Aorta (tissue), 5 donors: Measurements from ENCODE around the gene NAPEPLD. TPM values are rescaled to one million over a fixed set of nuclear protein-coding genes. Genes with fewer than 3 reads are reported as not detected.
"Not testable (repeated sequence)": the region's sequence is repeated elsewhere in the genome, so short reads cannot be mapped to it uniquely, and the experiment has no call there.

ENCODE experiments used
- ATAC-seq: fragments of 200-7000 bp; cut with Tn5 transposase; one replicate; pipeline ENCODE4 v1.9.1; 2022; ENCODE audit warnings: moderate library complexity; ENCODE audit not compliant: low FRiP score
- DNase-seq, 2 donors: peaks; one replicate each; pipeline ENCODE4 v3.0.0-alpha.2; 2020
- H3K27ac ChIP-seq, 2 donors: one replicate each; pipeline ENCODE4 v1.5.1; 2013; ENCODE audit warnings: low read length in 2 of 2, mild to moderate bottlenecking in 2 of 2, moderate library complexity in 2 of 2, control low read depth in 1 of 2, inconsistent platforms in 1 of 2, low read depth in 1 of 2
- H3K27me3 ChIP-seq, 2 donors: one replicate each; pipeline ENCODE4 v1.6.1; 2013; ENCODE audit warnings: control low read depth in 1 of 2, low read length in 1 of 2, mild to moderate bottlenecking in 1 of 2, moderate library complexity in 1 of 2; ENCODE audit not compliant: insufficient read depth in 2 of 2, control insufficient read depth in 1 of 2
- H3K36me3 ChIP-seq, 2 donors: one replicate each; pipeline ENCODE4 v1.6.1; 2013; ENCODE audit warnings: control low read depth in 1 of 2, low read length in 1 of 2, mild to moderate bottlenecking in 1 of 2; ENCODE audit not compliant: insufficient read depth in 2 of 2, control insufficient read depth in 1 of 2
- H3K4me1 ChIP-seq, 2 donors: one replicate each; pipeline ENCODE4 v1.6.1; 2013; ENCODE audit warnings: low read length in 2 of 2, control low read depth in 1 of 2, mild to moderate bottlenecking in 1 of 2, moderate library complexity in 1 of 2; ENCODE audit not compliant: insufficient read depth in 2 of 2, control insufficient read depth in 1 of 2
- H3K4me3 ChIP-seq, 2 donors: one replicate each; pipeline ENCODE4 v1.5.1; 2013; ENCODE audit warnings: low read length in 2 of 2, control low read depth in 1 of 2, mild to moderate bottlenecking in 1 of 2
- H3K9me3 ChIP-seq: one replicate; pipeline ENCODE4 v1.6.1; 2013; ENCODE audit warnings: mild to moderate bottlenecking, low read length; ENCODE audit not compliant: control insufficient read depth
- WGBS, 2 donors: extraction: QIAGEN DNeasy Blood & Tissue Kit; methylation state at CpG; one replicate each; pipeline ENCODE4 v1.1.7; 2013; 5-methylcytosine and 5-hydroxymethylcytosine counted together
- intact Hi-C, 2 donors: fragments of 100-400 bp; cut with DNase I; formaldehyde crosslinking; loops; one replicate each; pipeline versions ENCODE4 v1.14.2 to v1.15.0; 2022
- polyA plus RNA-seq, 2 donors: library from polyadenylated mRNA; stranded (reverse); fragments of 200-250 nt; gene quantifications; one replicate each; pipeline ENCODE4 v1.2.3, GENCODE V29; 2013
- total RNA-seq, 2 donors: library from RNA; stranded (reverse); fragmentation: NEBNext Ultra II Directional; extraction: Animal tissue kit (Norgen Biotek cat#: 25700); gene quantifications; one replicate each; pipeline ENCODE4 v1.2.1, GENCODE V29; 2021
- donor health status: healthy with polysubstance abuse.
- donor health status: Bipolar disorder and iron deficiency.
- donor health status: DM: no; HTN: no; CAD: no.
- donor health status: DM: no; HTN: no; CAD: no.
- donor health status: DM: yes; HTN: yes; CAD: no.

The NAPEPLD gene
- total and polyA plus RNA-seq, 4 donors, result 8.2 to 20.5 (median 9.1) TPM

DNA sequence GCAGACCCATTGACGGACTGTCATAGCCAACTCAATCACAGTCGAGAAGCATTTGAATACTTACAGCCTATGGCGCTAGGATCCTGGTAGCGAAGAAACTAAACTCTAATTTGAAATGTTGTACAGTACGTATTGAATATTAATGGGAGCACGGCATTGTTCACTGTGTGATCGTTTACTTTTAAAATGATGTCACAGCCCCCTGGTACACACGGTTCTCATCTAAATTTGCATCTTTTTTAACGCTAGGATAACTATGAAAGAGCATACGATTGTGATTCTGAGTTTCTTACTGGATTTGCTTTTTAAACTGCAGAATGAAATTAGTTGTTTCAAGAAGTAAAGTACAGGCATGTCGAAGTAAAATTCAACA is 895 bp upstream of the NAPEPLD start:
- WGBS, 2 donors, result 90 to 93% methylated on average over 11 of the region's 11 CpGs

DNA sequence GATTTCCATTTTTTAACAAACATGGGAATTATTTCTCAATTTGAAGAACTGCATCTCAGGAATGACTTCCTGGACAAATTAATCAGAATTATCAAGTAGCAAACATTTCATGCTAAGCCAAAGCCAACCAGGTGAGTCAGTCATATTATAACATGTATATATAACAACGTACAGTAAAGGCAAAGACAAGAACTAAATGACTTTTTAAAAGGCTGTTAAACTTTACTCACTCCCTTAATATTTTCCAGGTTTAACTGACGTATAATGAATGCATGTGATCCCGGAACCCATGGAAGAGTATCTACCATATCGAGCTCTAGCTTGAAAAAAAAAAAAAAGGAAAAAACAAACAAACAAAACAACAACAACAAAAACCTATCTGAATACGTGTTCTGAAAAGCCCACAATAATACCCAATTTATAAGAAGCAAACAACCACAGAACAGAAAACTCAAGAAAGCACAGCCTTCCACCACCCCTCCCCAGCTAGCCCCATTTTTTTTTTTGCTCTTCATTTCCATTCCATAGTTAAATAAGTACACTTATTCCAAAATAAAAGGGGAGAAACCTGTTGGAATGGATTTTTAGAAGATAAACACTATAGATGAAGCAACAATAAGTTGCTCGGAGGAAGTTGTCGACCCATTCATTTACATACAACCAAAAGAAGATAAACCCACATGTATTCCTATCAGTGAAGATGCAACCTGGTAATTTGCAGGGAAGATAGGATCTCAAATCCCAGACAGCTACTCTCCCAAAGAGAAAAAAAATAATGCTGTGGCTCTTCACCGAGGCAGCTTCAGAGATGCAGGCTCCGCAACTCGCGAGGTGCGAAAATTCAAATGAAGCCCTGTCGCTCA is 537 bp downstream of the NAPEPLD start:
- H3K27me3 ChIP-seq, result no peaks in the 10 kb centered on the region
- H3K9me3 ChIP-seq, result no peaks in the 10 kb centered on the region
- peak overlapping the region; percentile 78 to 97 for H3K4me3 ChIP-seq
- no peaks in the 10 kb centered on the region for H3K36me3 ChIP-seq
- intact Hi-C loops, result loop anchor here (2.0 to 5.0 kb wide), 2 partner anchors 71 to 74 kb away; partner anchors contain the start of genes ARMC10 (in 2 of the 2) and FBXL13 (in 1 of the 2)
- 0 to 1% methylated on average over 13 of the region's 13 CpGs for WGBS, 2 donors
- ATAC-seq (no peak), DNase-seq (no peak)
- H3K27ac ChIP-seq, result peak overlapping the region in 1 of 2 donors; percentile 91
- H3K4me1 ChIP-seq, result no peaks in the 10 kb centered on the region

More for the DNA sequence above, 895 bp upstream of the NAPEPLD start:
- intact Hi-C loops, result loop anchor here (2.0 to 5.0 kb wide), 2 partner anchors 72 to 75 kb away; partner anchors contain the start of genes ARMC10 (in 2 of the 2) and FBXL13 (in 1 of the 2)
- no peak for DNase-seq
- H3K27ac ChIP-seq, result peak overlapping the region in 1 of 2 donors; percentile 91
- H3K27me3 ChIP-seq, result no peaks in the 10 kb centered on the region
- H3K36me3 ChIP-seq, result no peaks in the 10 kb centered on the region
- H3K4me3 ChIP-seq, result peak overlapping the region; percentile 2 to 97
- no peak for ATAC-seq
- no peaks in the 10 kb centered on the region for H3K9me3 ChIP-seq
- H3K4me1 ChIP-seq, result no peaks in the 10 kb centered on the region

DNA sequence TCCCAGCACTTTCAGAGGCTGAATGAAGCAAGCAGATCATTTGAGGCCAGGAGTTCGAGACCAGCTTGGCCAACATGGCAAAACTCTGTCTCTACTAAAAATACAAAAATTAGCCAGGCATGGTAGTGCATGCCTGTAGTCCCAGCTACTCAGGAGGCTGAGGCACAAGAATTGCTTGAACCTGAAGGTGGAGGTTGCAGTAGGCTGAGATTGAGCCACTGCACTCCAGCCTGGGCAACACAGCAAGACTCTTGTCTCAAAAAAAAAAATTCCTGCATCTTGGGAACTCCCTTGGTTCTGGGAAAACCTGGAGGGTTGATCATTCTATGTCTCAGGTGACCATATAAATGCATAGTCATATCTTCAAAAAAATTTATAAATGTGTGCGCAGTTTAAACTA is 4.1 kb downstream of the NAPEPLD start:
- H3K9me3 ChIP-seq, ATAC-seq, H3K4me1 ChIP-seq, H3K4me3 ChIP-seq, H3K27me3 ChIP-seq, H3K27ac ChIP-seq, H3K36me3 ChIP-seq, DNase-seq: not testable (repeated sequence)
- 98 to 99% methylated on average over 2 of the region's 2 CpGs for WGBS, 2 donors
- intact Hi-C loops, result loop anchor here in 1 of 2 donors (5.0 kb wide), 1 partner anchor 67 kb away; the partner anchor contains the start of gene ARMC10

DNA sequence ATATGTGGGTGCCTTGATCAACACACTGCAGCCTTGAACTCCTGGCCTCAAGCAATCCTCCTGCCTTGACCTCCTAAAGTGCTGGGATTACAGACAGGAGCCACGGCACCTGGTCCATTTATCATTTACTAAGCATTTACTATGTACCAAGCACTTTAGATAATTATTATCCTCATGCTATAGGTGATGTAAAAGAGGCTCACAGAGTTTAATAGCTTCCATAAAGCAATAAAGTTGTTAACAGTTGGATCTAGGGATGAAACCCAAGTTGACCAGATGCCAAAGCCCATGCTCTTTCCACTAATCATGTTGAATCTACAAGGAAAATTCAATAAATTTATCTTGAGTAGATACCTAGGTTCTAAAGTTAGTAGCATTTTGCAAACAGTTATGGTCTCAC is 5.0 kb downstream of the NAPEPLD start:
- no peaks in the 10 kb centered on the region for H3K36me3 ChIP-seq
- no peaks in the 10 kb centered on the region for H3K27me3 ChIP-seq
- ATAC-seq, result no peak
- no peak overlapping the region for H3K4me3 ChIP-seq
- WGBS, 2 donors, result 98% methylated on average over 1 of the region's 1 CpG
- H3K9me3 ChIP-seq, result no peaks in the 10 kb centered on the region
- intact Hi-C loops, result no loop called here
- H3K4me1 ChIP-seq, result peaks cover 0 to 1% of the 10 kb centered on the region in 2 donors
- H3K27ac ChIP-seq, result no peak overlapping the region
- DNase-seq, result no peak

DNA sequence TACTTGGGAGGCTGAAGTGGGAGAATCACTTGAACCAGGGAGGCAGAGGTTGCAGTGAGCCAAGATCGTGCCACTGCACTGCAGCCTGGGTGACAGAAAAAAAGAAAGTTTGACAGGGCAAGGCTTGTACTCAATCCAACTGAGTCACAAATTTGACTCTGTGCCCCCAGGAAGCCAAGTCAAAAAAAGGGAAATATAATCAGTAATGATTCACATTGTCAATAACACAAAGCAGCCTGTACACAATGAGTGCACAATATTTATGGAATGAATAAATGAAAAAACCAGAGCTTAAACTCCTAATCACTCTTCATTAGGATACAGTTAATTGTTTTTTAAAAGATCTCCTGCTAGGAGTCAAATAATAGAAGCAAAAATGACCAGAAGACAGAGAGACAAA is 6.4 kb downstream of the NAPEPLD start:
- 9 to 27% methylated on average over 1 of the region's 1 CpG for WGBS, 2 donors
- Histone ChIP-seq H3K36me3 (no peaks in the 10 kb centered on the region), H3K4me3 (no peak overlapping the region), H3K27ac (no peak overlapping the region), H3K27me3 (no peaks in the 10 kb centered on the region), H3K4me1 (peaks cover 0 to 1% of the 10 kb centered on the region in 2 donors), H3K9me3 (no peaks in the 10 kb centered on the region)
- ATAC-seq (no peak), DNase-seq (no peak)
- intact Hi-C loops, result no loop called here

DNA sequence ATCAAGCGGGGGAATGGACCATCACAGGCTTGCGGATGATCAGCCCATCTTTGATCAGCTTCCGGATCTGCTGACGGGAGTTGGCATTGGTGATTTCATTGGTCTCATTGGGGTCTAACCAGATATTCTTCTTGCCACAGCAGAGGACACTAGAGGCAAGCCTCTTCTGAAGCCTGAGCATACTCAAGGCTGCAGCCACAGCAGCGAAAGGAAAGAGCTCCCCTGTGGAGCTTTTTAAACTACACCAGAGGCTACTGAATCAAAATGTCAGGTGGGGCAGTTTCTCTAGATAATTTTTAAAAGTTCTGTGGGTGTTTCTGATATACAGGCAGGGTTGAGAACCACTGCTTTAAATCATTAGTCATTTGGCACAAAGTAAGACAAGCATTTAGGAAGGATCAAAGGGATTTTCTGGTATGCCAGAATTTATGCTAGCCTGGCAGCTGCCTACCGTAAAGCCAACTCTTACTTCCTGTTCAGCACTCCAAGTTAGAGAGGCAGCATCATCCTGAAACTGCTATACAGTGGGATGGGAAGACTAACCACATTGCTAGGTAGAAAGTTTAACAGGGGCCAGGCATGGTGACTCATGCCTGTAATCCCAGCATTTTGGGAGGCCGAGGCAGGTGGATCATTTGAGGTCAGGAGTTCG is 7.0 kb downstream of the NAPEPLD start:
- intact Hi-C loops, result no loop called here
- ATAC-seq (no peak), DNase-seq (no peak)
- H3K9me3 ChIP-seq, result no peaks in the 10 kb centered on the region
- WGBS, 2 donors, result 87 to 88% methylated on average over 8 of the region's 8 CpGs
- no peak overlapping the region for H3K4me3 ChIP-seq
- peaks cover 0 to 1% of the 10 kb centered on the region in 2 donors for H3K4me1 ChIP-seq
- H3K36me3 ChIP-seq, result no peaks in the 10 kb centered on the region
- no peak overlapping the region for H3K27ac ChIP-seq
- no peaks in the 10 kb centered on the region for H3K27me3 ChIP-seq

DNA sequence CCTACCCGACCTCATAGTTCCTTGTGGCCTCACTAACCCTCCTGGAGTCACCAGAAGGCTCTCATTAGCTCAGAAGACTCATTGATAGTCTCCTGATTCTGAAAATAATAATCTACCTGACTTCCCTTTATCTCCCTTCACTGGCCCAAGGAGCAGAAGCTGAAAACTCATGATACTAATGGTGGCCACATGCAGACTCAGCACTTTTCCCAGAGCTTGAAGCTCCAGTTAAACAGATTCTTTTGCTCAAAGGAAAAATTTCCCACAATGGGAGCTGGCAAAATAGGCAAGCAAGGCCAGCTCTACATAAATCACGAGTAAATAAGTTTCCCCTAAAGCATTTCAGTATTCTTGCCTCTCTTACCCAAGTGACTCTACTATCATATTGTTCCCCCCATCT is 8.2 kb downstream of the NAPEPLD start:
- no peak overlapping the region for H3K4me3 ChIP-seq
- no peak for ATAC-seq
- WGBS, 2 donors, result 88 to 90% methylated on average over 2 of the region's 2 CpGs
- H3K27ac ChIP-seq, result peak overlapping the region in 1 of 2 donors; percentile 28
- no peaks in the 10 kb centered on the region for H3K27me3 ChIP-seq
- peaks cover 0 to 1% of the 10 kb centered on the region in 2 donors for H3K4me1 ChIP-seq
- no peak for DNase-seq
- no peaks in the 10 kb centered on the region for H3K36me3 ChIP-seq
- intact Hi-C loops, result no loop called here
- no peaks in the 10 kb centered on the region for H3K9me3 ChIP-seq

DNA sequence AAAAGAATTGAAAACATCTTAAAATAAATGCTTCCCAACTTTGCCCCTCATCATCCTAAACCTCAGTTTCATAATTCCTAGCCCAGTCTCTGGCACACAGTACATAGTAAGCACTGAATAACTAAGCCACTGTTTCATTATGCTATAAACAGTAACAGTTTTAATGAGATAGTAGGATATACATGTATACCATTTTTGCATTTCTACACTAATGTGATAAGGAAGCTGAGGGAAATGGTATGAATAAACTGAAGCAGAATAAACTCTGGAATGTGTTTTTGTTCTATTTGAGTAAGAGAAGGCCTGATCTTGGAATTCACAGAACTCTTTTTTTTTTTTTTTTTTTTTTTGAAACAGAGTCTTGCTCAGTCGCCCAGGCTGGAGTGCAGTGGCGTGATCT is 8.8 kb downstream of the NAPEPLD start:
- peak overlapping the region in 1 of 2 donors; percentile 43 for H3K27ac ChIP-seq
- H3K4me3 ChIP-seq, result no peak overlapping the region
- ATAC-seq (no peak), DNase-seq (no peak)
- H3K9me3 ChIP-seq, result no peaks in the 10 kb centered on the region
- WGBS, 2 donors, result 8 to 24% methylated on average over 2 of the region's 2 CpGs
- H3K36me3 ChIP-seq, result no peaks in the 10 kb centered on the region
- intact Hi-C loops, result no loop called here
- H3K27me3 ChIP-seq, result no peaks in the 10 kb centered on the region
- peaks cover 0 to 1% of the 10 kb centered on the region in 2 donors for H3K4me1 ChIP-seq
